HG03354 (cell line): ENCODE measurements around the gene TBC1D8.
"Not testable (repeated sequence)": the region's sequence is repeated elsewhere in the genome, so short reads cannot be mapped to it uniquely, and the experiment has no call there.

Experiments used
- ATAC-seq: cut with Tn5 transposase; IDR thresholded peaks from one replicate; pipeline ENCODE4 v1.9.1; 2021; ENCODE audit warnings: mild to moderate bottlenecking; ENCODE audit not compliant: unreplicated experiment, poor library complexity, severe bottlenecking

Gene TBC1D8

GRCh38 chr2:101083613-101084012 lies 67.6 kb downstream of the TBC1D8 start:
- no peak for ATAC-seq

DNA sequence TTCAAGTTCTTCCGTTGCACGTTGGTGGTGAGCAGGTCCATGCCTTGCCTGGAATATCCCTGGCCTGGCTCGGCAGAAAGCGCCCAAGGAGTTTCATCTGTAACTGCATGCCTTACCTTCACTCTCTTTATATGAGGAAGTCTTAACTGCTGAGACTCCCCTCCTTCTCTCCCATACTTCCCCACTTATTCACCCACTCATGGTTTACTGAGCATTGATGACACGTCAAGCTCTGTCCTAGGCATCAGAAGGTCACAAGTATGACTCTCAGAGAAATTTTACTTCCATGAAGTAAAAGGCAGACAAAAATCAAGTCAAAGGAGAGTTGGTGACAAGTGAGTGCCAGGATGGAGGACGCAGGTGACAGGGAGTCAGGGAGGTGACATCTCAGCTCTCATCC lies 68.2 kb downstream of the TBC1D8 start:
- ATAC-seq, result no peak

- no peak for ATAC-seq
Observed at GRCh38 chr2:101081375-101081907, 69.7 kb downstream of the TBC1D8 start.

GRCh38 chr2:101080211-101081068 lies 70.7 kb downstream of the TBC1D8 start:
- no peak for ATAC-seq

DNA sequence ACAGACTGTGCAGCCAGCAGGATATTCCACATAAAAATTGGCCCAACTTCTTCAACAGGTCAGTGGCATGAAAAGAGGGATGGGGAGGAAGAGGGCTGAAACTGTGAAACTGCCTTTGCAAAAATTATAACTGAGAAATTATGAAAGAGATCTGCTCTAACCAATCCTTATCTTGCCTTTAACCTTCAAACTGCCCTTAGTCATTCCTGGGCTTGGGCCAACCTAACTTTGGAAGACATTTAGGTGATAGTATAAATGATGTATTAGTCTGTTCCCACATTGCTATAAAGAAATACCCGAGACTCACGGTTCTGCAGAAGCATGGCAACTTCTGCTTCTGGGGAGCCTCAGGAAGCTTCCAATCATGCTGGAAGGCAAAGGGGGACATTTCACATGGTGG lies 74.6 kb downstream of the TBC1D8 start:
- ATAC-seq, result no peak

- ATAC-seq, result no peak
Observed at GRCh38 chr2:101064868-101065549, 86.2 kb downstream of the TBC1D8 start.

- ATAC-seq, result no peak
Observed at GRCh38 chr2:101064505-101064867, 86.7 kb downstream of the TBC1D8 start.

DNA sequence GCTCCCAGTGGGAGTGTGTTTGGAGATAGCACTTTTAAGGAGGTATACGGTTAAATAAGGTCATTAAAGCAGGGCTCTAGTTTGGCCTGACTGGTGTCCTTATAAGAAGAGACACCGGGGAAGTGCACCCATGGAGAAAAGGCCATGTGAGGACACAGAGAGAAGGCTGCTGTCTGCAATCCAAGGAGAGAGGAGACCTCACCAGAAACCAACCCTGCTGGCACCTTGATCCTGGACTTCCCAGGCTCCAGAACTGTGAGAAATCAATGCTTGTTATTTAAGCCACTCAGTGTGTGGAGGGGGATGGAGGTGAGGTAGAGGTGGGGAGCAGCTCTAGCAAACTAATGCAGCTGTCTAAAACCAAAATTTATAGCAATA lies 87.1 kb downstream of the TBC1D8 start:
- no peak for ATAC-seq

- no peak for ATAC-seq
Observed at GRCh38 chr2:101063352-101064124, 87.6 kb downstream of the TBC1D8 start.

GRCh38 chr2:101058386-101058785 lies 92.8 kb downstream of the TBC1D8 start:
- no peak for ATAC-seq

- no peak for ATAC-seq
Observed at GRCh38 chr2:101057051-101057933, 93.9 kb downstream of the TBC1D8 start.

DNA sequence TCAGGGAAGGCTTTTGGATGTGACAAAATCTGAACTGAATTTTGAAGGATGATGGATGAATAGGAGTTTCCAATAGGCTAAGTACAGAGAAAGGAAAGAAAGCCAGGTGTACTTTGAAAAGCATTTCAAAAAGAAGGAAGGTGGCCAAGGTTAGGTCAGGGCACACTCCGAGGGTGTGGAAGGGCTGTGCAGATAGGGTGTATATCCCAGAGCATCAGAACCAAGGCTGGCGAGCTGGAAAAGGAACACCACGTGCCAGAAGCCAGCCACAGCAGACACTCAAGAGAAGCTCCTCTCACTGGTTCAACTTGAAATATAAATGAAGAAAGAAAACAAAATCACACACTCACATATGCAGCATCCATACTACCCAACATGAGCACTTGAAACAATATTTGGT lies 98.1 kb downstream of the TBC1D8 start:
- no peak for ATAC-seq

DNA sequence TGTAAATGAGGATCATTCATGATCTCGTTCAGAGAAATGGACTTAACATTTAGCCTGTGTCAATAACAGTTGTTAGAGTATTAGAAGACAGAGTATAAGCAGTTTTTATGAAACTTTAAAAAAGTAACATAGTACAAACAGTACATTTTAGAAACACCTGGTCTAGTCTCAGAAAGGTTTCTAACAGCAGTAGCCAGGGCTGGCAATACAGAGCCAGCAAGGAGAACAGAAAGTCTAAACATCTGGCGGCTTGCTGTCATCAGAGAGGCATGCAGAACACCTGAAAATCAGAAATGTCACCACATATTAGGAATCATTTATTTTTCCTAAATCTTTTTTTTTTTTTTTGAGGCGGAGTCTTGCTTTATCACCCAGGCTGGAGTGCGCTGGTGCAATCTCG lies 99.0 kb downstream of the TBC1D8 start:
- no peak for ATAC-seq

DNA sequence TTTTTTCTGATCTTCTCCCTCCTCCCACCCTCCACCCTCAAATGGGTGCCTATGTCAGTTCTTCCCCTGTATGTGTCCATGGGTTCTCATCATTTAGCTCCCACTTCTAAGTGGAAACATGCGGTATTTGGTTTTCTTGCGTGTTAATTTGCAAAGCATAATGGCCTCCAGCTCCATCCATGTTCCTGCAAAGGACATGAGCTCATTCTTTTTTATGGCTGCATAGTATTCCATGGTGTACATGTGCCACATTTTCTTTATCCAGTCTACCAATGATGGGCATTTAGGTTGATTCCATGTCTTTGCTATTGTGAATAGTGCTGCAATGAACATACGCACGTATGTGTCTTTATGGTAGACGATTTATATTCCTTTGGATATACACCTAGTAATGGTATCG lies 100.3 kb downstream of the TBC1D8 start:
- not testable (repeated sequence) for ATAC-seq

- ATAC-seq, result no peak
Observed at GRCh38 chr2:101048756-101049155, 102.4 kb downstream of the TBC1D8 start.

DNA sequence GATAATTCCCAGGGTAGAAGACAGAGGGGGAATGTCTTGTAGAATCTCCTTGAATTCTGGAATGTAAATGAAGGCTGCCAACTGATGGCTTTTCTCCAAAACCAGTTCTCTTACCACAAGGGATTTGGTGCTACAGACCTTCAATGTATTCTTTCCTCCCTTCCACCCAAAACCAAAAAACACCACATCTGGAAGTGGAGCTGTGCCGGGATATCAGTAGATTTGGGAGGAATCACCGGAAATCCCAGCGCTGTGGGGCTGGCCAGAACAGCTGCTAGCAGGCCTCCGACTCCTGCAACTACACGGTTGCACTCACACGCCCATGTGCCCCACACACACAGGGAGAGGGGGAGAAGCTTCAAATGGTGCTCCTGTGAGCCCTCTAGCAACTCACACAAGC lies 103.4 kb downstream of the TBC1D8 start:
- ATAC-seq, result no peak

GRCh38 chr2:101047075-101047766 lies 104.0 kb downstream of the TBC1D8 start:
- no peak for ATAC-seq

DNA sequence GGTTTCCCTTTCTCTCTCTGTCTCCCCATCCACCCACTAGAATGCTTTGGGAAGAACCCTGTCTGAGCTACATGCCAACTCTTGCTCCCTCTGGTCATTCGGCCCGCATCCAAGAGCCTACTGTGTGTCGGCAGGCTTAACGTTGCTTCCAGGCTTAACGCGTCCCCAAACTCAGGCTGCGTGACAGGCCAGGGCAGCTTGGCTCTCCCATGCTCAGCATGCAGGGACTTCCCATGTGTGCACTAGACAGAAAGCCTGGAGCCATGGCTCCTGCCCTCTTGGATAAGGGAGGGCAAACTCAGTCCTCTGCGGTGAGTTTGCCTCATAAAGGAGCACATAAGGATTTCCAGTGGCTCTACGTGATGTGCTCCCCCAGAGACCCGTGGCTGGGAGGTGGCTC lies 105.9 kb downstream of the TBC1D8 start:
- no peak for ATAC-seq

DNA sequence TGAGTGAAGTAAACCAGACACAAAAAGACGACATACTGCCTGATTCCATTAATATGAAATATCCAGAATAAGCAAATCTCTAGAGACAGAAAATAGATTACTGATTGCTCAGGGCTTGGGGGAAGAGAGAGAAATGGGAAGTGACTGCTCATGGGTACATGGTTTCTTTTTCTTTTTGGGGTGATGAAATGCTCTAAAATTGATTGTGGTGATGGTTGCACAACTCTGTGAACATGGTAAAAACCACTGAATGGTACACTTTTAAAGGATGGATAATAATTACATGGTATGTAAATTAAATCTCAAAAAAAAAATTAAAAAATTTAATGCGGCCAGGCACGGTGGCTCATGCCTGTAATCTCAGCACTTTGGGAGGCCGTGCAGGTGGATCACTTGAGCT lies 109.8 kb downstream of the TBC1D8 start:
- ATAC-seq, result no peak
